T-cell (primary cell): ENCODE measurements around the gene HIF1A. TPM values are rescaled to one million over a fixed set of nuclear protein-coding genes. Genes with fewer than 3 reads are reported as not detected.
A peak's percentile ranks its signal among the peaks of the same experiment; 100 is the strongest.

ENCODE experiments used
- ATAC-seq, 4 experiments: fragments of 200-7000 bp in 3 of 4; fragments of 150-1000 bp in 1 of 4; cut with Tn5 transposase; replicated peaks in 1 of 4; 1 replicate in 3 of 4; 2 replicates in 1 of 4; pipeline ENCODE4 v1.10.0; 2021; ENCODE audit warnings: moderate library complexity in 3 of 4, mild to moderate bottlenecking in 2 of 4, moderate number of reproducible peaks in 1 of 4
- CTCF ChIA-PET, 2 donors: fragments of 300-600 bp; sonication (Branson Sonifier 250); formaldehyde crosslinking; loops; one replicate each; lab custom pipeline; 2022; ENCODE audit warnings: antibody characterized with exemption in 2 of 2; lab: Charles Lee
- POLR2A ChIA-PET, 2 donors: fragments of 300-600 bp; sonication (Branson Sonifier 250); formaldehyde crosslinking; loops; one replicate each; lab custom pipeline; 2022; ENCODE audit warnings: antibody characterized with exemption in 2 of 2; lab: Charles Lee
- DNase-seq, 35 experiments: peaks; one replicate each; pipeline versions ENCODE4 v3.0.0 to v3.0.0-alpha.2; 2013 to 2023
- H3K27ac ChIP-seq: one replicate; pipeline ENCODE4 v1.5.1; 2013; ENCODE audit warnings: low read length
- H3K27me3 ChIP-seq, 2 experiments: replicated peaks in 1 of 2; 1 replicate in 1 of 2; 2 replicates in 1 of 2; pipeline versions ENCODE4 v1.6.1 to v1.7.0; 2013; ENCODE audit warnings: low read length in 1 of 2, mixed read lengths in 1 of 2; ENCODE audit not compliant: control insufficient read depth in 2 of 2, insufficient read depth in 2 of 2; ENCODE audit errors: extremely low read depth in 1 of 2
- H3K36me3 ChIP-seq, 2 donors: 1 replicate in 1 of 2; 2 replicates in 1 of 2; pipeline versions ENCODE4 v1.6.1 to v1.7.0; 2013; ENCODE audit warnings: low read length in 1 of 2; ENCODE audit not compliant: control insufficient read depth in 2 of 2, insufficient read depth in 1 of 2; ENCODE audit errors: extremely low read depth in 1 of 2
- H3K4me1 ChIP-seq, 2 experiments: 1 replicate in 1 of 2; 2 replicates in 1 of 2; pipeline versions ENCODE4 v1.6.1 to v1.7.0; 2013; ENCODE audit warnings: low read length in 2 of 2, mixed read lengths in 1 of 2; ENCODE audit not compliant: insufficient read depth in 2 of 2, control insufficient read depth in 1 of 2; ENCODE audit errors: extremely low read depth in 1 of 2
- H3K4me3 ChIP-seq, 2 donors: 1 replicate in 1 of 2; 2 replicates in 1 of 2; pipeline versions ENCODE4 v1.5.1 to v1.7.0; 2013; ENCODE audit warnings: mild to moderate bottlenecking in 2 of 2, low read length in 1 of 2, moderate library complexity in 1 of 2; ENCODE audit not compliant: control insufficient read depth in 1 of 2; ENCODE audit errors: extremely low read depth in 1 of 2
- H3K9me3 ChIP-seq: 2 replicates; pipeline ENCODE4 v1.7.0; 2013
- H3K27ac Mint-ChIP-seq, 2 donors: one replicate each; pipeline ENCODE4 v1.8.0; 2020 to 2021; ENCODE audit warnings: mild to moderate bottlenecking in 2 of 2, mixed read lengths in 2 of 2
- H3K27me3 Mint-ChIP-seq, 2 donors: one replicate each; pipeline ENCODE4 v1.8.0; 2021 to 2022; ENCODE audit warnings: mixed read lengths in 2 of 2
- H3K36me3 Mint-ChIP-seq: one replicate; pipeline ENCODE4 v1.8.0; 2021; ENCODE audit warnings: mixed read lengths
- H3K4me1 Mint-ChIP-seq, 3 donors: one replicate each; pipeline ENCODE4 v1.8.0; 2020 to 2022; ENCODE audit warnings: mixed read lengths in 3 of 3, mild to moderate bottlenecking in 1 of 3
- H3K4me3 Mint-ChIP-seq, 3 donors: one replicate each; pipeline ENCODE4 v1.8.0; 2020 to 2022; ENCODE audit warnings: mild to moderate bottlenecking in 3 of 3, mixed read lengths in 3 of 3, moderate library complexity in 3 of 3
- H3K9me3 Mint-ChIP-seq, 3 donors: one replicate each; pipeline ENCODE4 v1.8.0; 2020 to 2022; ENCODE audit warnings: mixed read lengths in 3 of 3
- WGBS: methylation state at CpG from one replicate; pipeline ENCODE4 v1.1.5; 2013; ENCODE audit warnings: missing lambda C conversion rate; ENCODE audit not compliant: insufficient coverage; 5-methylcytosine and 5-hydroxymethylcytosine counted together
- total RNA-seq, 35 experiments: library from RNA in 6 of 35; stranded (reverse) in 6 of 35; fragments of 120-200 nt in 1 of 35; gene quantifications; one replicate each; pipeline versions ENCODE4 v1.2.1 to v1.2.4 and lab custom pipeline; 2013 to 2026

HIF1A gene
- total RNA-seq, 5 donors from 2014 or later (not counting 1 experiment from before 2014, with no cell fraction given): 80.2 to 200 (median 87.8) TPM

GRCh38 chr14:61670576-61670975 lies 24.7 kb upstream of the HIF1A start:
- no peaks in the 10 kb centered on the region for H3K36me3 ChIP-seq
- peak overlapping the region; percentile 94 for H3K27ac ChIP-seq
- peaks cover 56 to 57% of the 10 kb centered on the region in 2 experiments for H3K4me1 ChIP-seq
- Mint-ChIP-seq H3K36me3 (no peaks in the 10 kb centered on the region), H3K9me3 (no peaks in the 10 kb centered on the region), H3K4me1 (peaks cover 7 to 17% (median 8%) of the 10 kb centered on the region in 3 donors), H3K27me3 (no peaks in the 10 kb centered on the region), H3K27ac (no peak overlapping the region), H3K4me3 (no peak overlapping the region)
- H3K27me3 ChIP-seq: no peaks in the 10 kb centered on the region
- peak overlapping the region; percentile 10 to 11 for H3K4me3 ChIP-seq
- WGBS: 92% methylated on average over 3 of the region's 7 CpGs
- peak in 2 of 4 experiments; percentile 19 to 31 for ATAC-seq
- DNase-seq: peak in 1 of 35 experiments; percentile 31
- CTCF ChIA-PET: no interaction called here
- POLR2A ChIA-PET: interaction anchor here in 1 of 2 donors (0.7 kb wide), 1 partner anchor 329 kb away, joined by 6 read pairs; no protein-coding TSS in a partner anchor
- no peaks in the 10 kb centered on the region for H3K9me3 ChIP-seq

- Histone ChIP-seq H3K27me3 (no peaks in the 10 kb centered on the region), H3K36me3 (no peaks in the 10 kb centered on the region), H3K4me3 (peak overlapping the region; percentile 10 to 11), H3K9me3 (no peaks in the 10 kb centered on the region), H3K27ac (peak overlapping the region; percentile 94), H3K4me1 (peaks cover 56 to 57% of the 10 kb centered on the region in 2 experiments)
- H3K4me3 Mint-ChIP-seq: no peak overlapping the region
- ATAC-seq (peak; percentile 90 to 96 (median 92)), DNase-seq (peak in 31 of 35 experiments; percentile 4 to 82 (median 40))
- H3K27me3 Mint-ChIP-seq: no peaks in the 10 kb centered on the region
- ChIA-PET CTCF (no interaction called here), POLR2A (no interaction called here)
- no peaks in the 10 kb centered on the region for H3K9me3 Mint-ChIP-seq
- H3K36me3 Mint-ChIP-seq: no peaks in the 10 kb centered on the region
- WGBS: 0% methylated on average over 1 of the region's 3 CpGs
- peaks cover 4 to 13% (median 7%) of the 10 kb centered on the region in 3 donors for H3K4me1 Mint-ChIP-seq
- no peak overlapping the region for H3K27ac Mint-ChIP-seq
These were observed 24.2 kb upstream of the HIF1A start for GRCh38 chr14:61671082-61671481.

- Mint-ChIP-seq H3K27ac (peak overlapping the region; percentile 33 to 86), H3K4me1 (peaks cover 4 to 13% (median 7%) of the 10 kb centered on the region in 3 donors), H3K27me3 (no peaks in the 10 kb centered on the region), H3K36me3 (no peaks in the 10 kb centered on the region), H3K4me3 (no peak overlapping the region), H3K9me3 (no peaks in the 10 kb centered on the region)
- H3K9me3 ChIP-seq: no peaks in the 10 kb centered on the region
- ChIA-PET CTCF (interaction anchor here in 1 of 2 donors (1.1 kb wide), 1 partner anchor 19 kb away, joined by 3 read pairs; no protein-coding TSS in a partner anchor), POLR2A (interaction anchor here (0.6 to 0.7 kb wide), 4 partner anchors 12 to 1973 kb away, joined by 3 to 5 read pairs (median 3); no protein-coding TSS in a partner anchor)
- no peak for ATAC-seq
- H3K27me3 ChIP-seq: no peaks in the 10 kb centered on the region
- peak overlapping the region; percentile 94 for H3K27ac ChIP-seq
- 100% methylated on average over 3 of the region's 7 CpGs for WGBS
- no peak for DNase-seq
- peaks cover 42 to 45% of the 10 kb centered on the region in 2 experiments for H3K4me1 ChIP-seq
- no peak overlapping the region for H3K4me3 ChIP-seq
- H3K36me3 ChIP-seq: no peaks in the 10 kb centered on the region
These were observed 22.5 kb upstream of the HIF1A start for GRCh38 chr14:61672796-61673195.

GRCh38 chr14:61673305-61673704 lies 22.0 kb upstream of the HIF1A start:
- H3K27ac ChIP-seq: no peak overlapping the region
- ChIA-PET POLR2A (interaction anchor here in 1 of 2 donors (0.6 kb wide), 1 partner anchor 397 kb away, joined by 3 read pairs; no protein-coding TSS in a partner anchor), CTCF (no interaction called here)
- WGBS: no CpG with 5 or more reads among the region's 5 CpGs
- no peak overlapping the region for H3K4me3 Mint-ChIP-seq
- H3K4me1 Mint-ChIP-seq: peaks cover 4 to 13% (median 7%) of the 10 kb centered on the region in 3 donors
- no peak overlapping the region for H3K4me3 ChIP-seq
- peak overlapping the region; percentile 41 to 48 for H3K27ac Mint-ChIP-seq
- ATAC-seq: no peak
- H3K27me3 Mint-ChIP-seq: no peaks in the 10 kb centered on the region
- no peaks in the 10 kb centered on the region for H3K36me3 Mint-ChIP-seq
- H3K36me3 ChIP-seq: no peaks in the 10 kb centered on the region
- no peaks in the 10 kb centered on the region for H3K27me3 ChIP-seq
- H3K9me3 ChIP-seq: no peaks in the 10 kb centered on the region
- no peak for DNase-seq
- peaks cover 37 to 39% of the 10 kb centered on the region in 2 experiments for H3K4me1 ChIP-seq
- H3K9me3 Mint-ChIP-seq: no peaks in the 10 kb centered on the region

- H3K36me3 ChIP-seq: no peaks in the 10 kb centered on the region
- H3K4me1 ChIP-seq: peaks cover 27 to 29% of the 10 kb centered on the region in 2 experiments
- H3K9me3 ChIP-seq: no peaks in the 10 kb centered on the region
- WGBS: 100% methylated on average over 3 of the region's 3 CpGs
- DNase-seq (no peak), ATAC-seq (no peak)
- Mint-ChIP-seq H3K4me1 (peaks cover 4 to 19% (median 13%) of the 10 kb centered on the region in 3 donors), H3K36me3 (no peaks in the 10 kb centered on the region), H3K4me3 (no peak overlapping the region), H3K27ac (no peak overlapping the region), H3K9me3 (no peaks in the 10 kb centered on the region), H3K27me3 (no peaks in the 10 kb centered on the region)
- H3K4me3 ChIP-seq: no peak overlapping the region
- H3K27me3 ChIP-seq: no peaks in the 10 kb centered on the region
- ChIA-PET POLR2A (interaction anchor here in 1 of 2 donors (1.0 kb wide), 1 partner anchor 19 kb away, joined by 3 read pairs; no protein-coding TSS in a partner anchor), CTCF (interaction anchor here (0.6 to 0.9 kb wide), 3 partner anchors 36 to 1763 kb away, joined by 3 to 4 read pairs (median 3); no protein-coding TSS in a partner anchor)
- H3K27ac ChIP-seq: no peak overlapping the region
These were observed 20.0 kb upstream of the HIF1A start for GRCh38 chr14:61675291-61675690.

- no peak for ATAC-seq
- no peaks in the 10 kb centered on the region for H3K27me3 ChIP-seq
These were observed 17.8 kb upstream of the HIF1A start for GRCh38 chr14:61677479-61677878.

More at GRCh38 chr14:61677479-61677878, 17.8 kb upstream of the HIF1A start:
- H3K4me1 ChIP-seq: peaks cover 8 to 15% of the 10 kb centered on the region in 2 experiments
- no peaks in the 10 kb centered on the region for H3K36me3 Mint-ChIP-seq
- H3K4me1 Mint-ChIP-seq: peaks cover 4 to 19% (median 10%) of the 10 kb centered on the region in 3 donors
- H3K4me3 ChIP-seq: no peak overlapping the region
- no peaks in the 10 kb centered on the region for H3K36me3 ChIP-seq
- POLR2A ChIA-PET: no interaction called here
- H3K9me3 ChIP-seq: no peaks in the 10 kb centered on the region
- no peak for DNase-seq
- peaks cover 0 to 2% of the 10 kb centered on the region in 2 donors for H3K27me3 Mint-ChIP-seq
- no peak overlapping the region for H3K27ac ChIP-seq
- H3K9me3 Mint-ChIP-seq: no peaks in the 10 kb centered on the region
- H3K4me3 Mint-ChIP-seq: no peak overlapping the region
- H3K27ac Mint-ChIP-seq: no peak overlapping the region
- CTCF ChIA-PET: no interaction called here
